GM21786 (cell line): ENCODE measurements around the gene KAT8.

Experiments used
- ATAC-seq: cut with Tn5 transposase; IDR thresholded peaks from one replicate; pipeline ENCODE4 v1.9.1; 2021; ENCODE audit not compliant: unreplicated experiment

Gene KAT8

GRCh38 chr16:31106509-31107464 is 10.7 kb upstream of the KAT8 start:
- ATAC-seq, result no peak

GRCh38 chr16:31107465-31107867 is 10.0 kb upstream of the KAT8 start:
- ATAC-seq, result peak; percentile 52

- peak; percentile 78 for ATAC-seq
Observed at GRCh38 chr16:31108035-31108793, 9.2 kb upstream of the KAT8 start, which contains the start of gene BCKDK. Gene BCKDK, plus strand, starts transcription at chr16:31108386. Its CDS starts 838 bp downstream, at chr16:31109224.

- no peak for ATAC-seq
Observed at GRCh38 chr16:31108794-31109558, 8.5 kb upstream of the KAT8 start.

- ATAC-seq, result no peak
Observed at GRCh38 chr16:31109622-31110021, 7.8 kb upstream of the KAT8 start.

GRCh38 chr16:31110106-31111034 is 7.1 kb upstream of the KAT8 start:
- ATAC-seq, result no peak

GRCh38 chr16:31111881-31112466 is 5.5 kb upstream of the KAT8 start:
- no peak for ATAC-seq

GRCh38 chr16:31112711-31113110 is 4.8 kb upstream of the KAT8 start:
- no peak for ATAC-seq

GRCh38 chr16:31113121-31114120 is 4.0 kb upstream of the KAT8 start:
- ATAC-seq, result peak; percentile 31

- ATAC-seq, result no peak
Observed at GRCh38 chr16:31114468-31114867, 3.0 kb upstream of the KAT8 start.

GRCh38 chr16:31118223-31119155 is 1.0 kb downstream of the KAT8 start:
- no peak for ATAC-seq

- ATAC-seq, result no peak
Observed at GRCh38 chr16:31120129-31120528, 2.7 kb downstream of the KAT8 start.

- ATAC-seq, result no peak
Observed at GRCh38 chr16:31125844-31126243, 8.4 kb downstream of the KAT8 start.

GRCh38 chr16:31127182-31127581 is 9.7 kb downstream of the KAT8 start:
- ATAC-seq, result no peak

GRCh38 chr16:31128711-31129567 is 11.5 kb downstream of the KAT8 start:
- ATAC-seq, result no peak

- no peak for ATAC-seq
Observed at GRCh38 chr16:31129568-31130335, 12.3 kb downstream of the KAT8 start.
